Keratinocyte (primary cell): Measurements from ENCODE around the gene BMF. TPM values are rescaled to one million over a fixed set of nuclear protein-coding genes. Genes with fewer than 3 reads are reported as not detected.

Source experiments
- DNase-seq: peaks from one replicate; pipeline ENCODE4 v3.0.0-alpha.2; 2011; ENCODE audit warnings: low read depth, missing footprints, low spot score
- FAIRE-seq: peaks from 2 replicates; lab custom pipeline; 2011; peaks lifted over from hg19 to GRCh38; lab: Jason Lieb, UNC
- H2AFZ ChIP-seq: 2 replicates; pipeline ENCODE4 v1.6.0; 2012; ENCODE audit warnings: low read length, control low read depth, inconsistent platforms; ENCODE audit not compliant: control insufficient read depth
- H3K27ac ChIP-seq: 2 replicates; pipeline ENCODE4 v1.5.1; 2011; ENCODE audit warnings: low read length; ENCODE audit not compliant: control insufficient read depth, insufficient read depth
- H3K27me3 ChIP-seq: 3 replicates; pipeline ENCODE4 v1.6.0; 2011; ENCODE audit warnings: low read length; ENCODE audit not compliant: control insufficient read depth, insufficient read depth; ENCODE audit errors: extremely low read depth
- H3K36me3 ChIP-seq, 2 experiments: 2 replicates in 1 of 2; 3 replicates in 1 of 2; pipeline ENCODE4 v1.5.1; 2011; ENCODE audit warnings: low read length in 2 of 2, mild to moderate bottlenecking in 1 of 2; ENCODE audit not compliant: control insufficient read depth in 2 of 2, insufficient read depth in 2 of 2; ENCODE audit errors: extremely low read depth in 1 of 2
- H3K4me1 ChIP-seq: 3 replicates; pipeline ENCODE4 v1.5.1; 2011; ENCODE audit warnings: low read length; ENCODE audit not compliant: control insufficient read depth, insufficient read depth; ENCODE audit errors: extremely low read depth
- H3K4me2 ChIP-seq: 3 replicates; pipeline ENCODE4 v1.6.0; 2011; ENCODE audit warnings: low read depth, low read length; ENCODE audit not compliant: control insufficient read depth, insufficient read depth; ENCODE audit errors: extremely low read depth
- H3K4me3 ChIP-seq, 3 experiments: fragments of 200-600 bp in 1 of 3; sonication (generic) in 1 of 3; 2 replicates in 2 of 3; 3 replicates in 1 of 3; pipeline ENCODE4 v1.5.1; 2011 to 2016; ENCODE audit warnings: low read length in 3 of 3, mild to moderate bottlenecking in 3 of 3, control low read depth in 2 of 3, inconsistent platforms in 1 of 3, low read depth in 1 of 3, mixed read lengths in 1 of 3, mixed run types in 1 of 3, moderate library complexity in 1 of 3; ENCODE audit not compliant: control insufficient read depth in 2 of 3, insufficient read depth in 2 of 3; ENCODE audit errors: extremely low read depth in 1 of 3
- H3K79me2 ChIP-seq: 2 replicates; pipeline ENCODE4 v1.6.0; 2012; ENCODE audit warnings: low read length; ENCODE audit not compliant: control insufficient read depth, insufficient read depth
- H3K9ac ChIP-seq: 3 replicates; pipeline ENCODE4 v1.6.0; 2011; ENCODE audit warnings: low read length; ENCODE audit not compliant: control insufficient read depth, insufficient read depth; ENCODE audit errors: extremely low read depth
- H3K9me1 ChIP-seq: 3 replicates; pipeline ENCODE4 v1.6.0; 2011; ENCODE audit warnings: low read length; ENCODE audit not compliant: control insufficient read depth, insufficient read depth; ENCODE audit errors: extremely low read depth
- H3K9me3 ChIP-seq: 2 replicates; pipeline ENCODE4 v1.5.1; 2012; ENCODE audit warnings: low read depth, low read length; ENCODE audit not compliant: control insufficient read depth
- H4K20me1 ChIP-seq: 3 replicates; pipeline ENCODE4 v1.6.0; 2011; ENCODE audit warnings: low read length; ENCODE audit not compliant: control insufficient read depth, insufficient read depth; ENCODE audit errors: extremely low read depth
- EZH2 ChIP-seq: IDR thresholded peaks from one replicate; pipeline ENCODE4 v1.6.1; 2012; ENCODE audit warnings: inconsistent platforms, mild to moderate bottlenecking, low read length, moderate library complexity
- dilution Hi-C: fragments of 300-500 bp; cut with MboI; formaldehyde crosslinking; loops from one replicate; pipeline ENCODE4 v1.7.0; 2020; ENCODE audit warnings: low sequenced_read_pairs; ENCODE audit not compliant: extremely low pct_ligation_motif_present
- polyA plus RNA-seq, 5 experiments: library from polyadenylated mRNA; depleted of rRNA in 3 of 5; stranded (reverse) in 3 of 5; stranded (forward) in 1 of 5; unstranded in 1 of 5; fragments of >200 nt; gene quantifications; 1 replicate in 1 of 5; 2 replicates in 3 of 5; 3 replicates in 1 of 5; pipeline versions ENCODE4 v1.2.1 to v1.2.3, GENCODE V29; 2011 to 2012; ENCODE audit warnings: missing spikeins in 2 of 5, low read depth in 1 of 5, low replicate concordance in 1 of 5
- TF ChIP-seq, protein P1 (sequence below), 3 experiments: IDR thresholded peaks in 1 of 3; conservative IDR thresholded peaks in 1 of 3; optimal IDR thresholded peaks in 1 of 3; 2 replicates in 2 of 3; 3 replicates in 1 of 3; pipeline versions ENCODE3 to v1.5.1; 2011; ENCODE audit warnings: low read length in 3 of 3, mild to moderate bottlenecking in 3 of 3, moderate library complexity in 2 of 3, control low read depth in 1 of 3, inconsistent platforms in 1 of 3; ENCODE audit not compliant: insufficient read depth in 2 of 3; ENCODE audit errors: extremely low read depth in 1 of 3

The BMF gene
- polyA plus RNA-seq, 1 donor (not counting 4 experiments of a cell fraction or from before 2014, with no cell fraction given): 0.13 TPM

DNA sequence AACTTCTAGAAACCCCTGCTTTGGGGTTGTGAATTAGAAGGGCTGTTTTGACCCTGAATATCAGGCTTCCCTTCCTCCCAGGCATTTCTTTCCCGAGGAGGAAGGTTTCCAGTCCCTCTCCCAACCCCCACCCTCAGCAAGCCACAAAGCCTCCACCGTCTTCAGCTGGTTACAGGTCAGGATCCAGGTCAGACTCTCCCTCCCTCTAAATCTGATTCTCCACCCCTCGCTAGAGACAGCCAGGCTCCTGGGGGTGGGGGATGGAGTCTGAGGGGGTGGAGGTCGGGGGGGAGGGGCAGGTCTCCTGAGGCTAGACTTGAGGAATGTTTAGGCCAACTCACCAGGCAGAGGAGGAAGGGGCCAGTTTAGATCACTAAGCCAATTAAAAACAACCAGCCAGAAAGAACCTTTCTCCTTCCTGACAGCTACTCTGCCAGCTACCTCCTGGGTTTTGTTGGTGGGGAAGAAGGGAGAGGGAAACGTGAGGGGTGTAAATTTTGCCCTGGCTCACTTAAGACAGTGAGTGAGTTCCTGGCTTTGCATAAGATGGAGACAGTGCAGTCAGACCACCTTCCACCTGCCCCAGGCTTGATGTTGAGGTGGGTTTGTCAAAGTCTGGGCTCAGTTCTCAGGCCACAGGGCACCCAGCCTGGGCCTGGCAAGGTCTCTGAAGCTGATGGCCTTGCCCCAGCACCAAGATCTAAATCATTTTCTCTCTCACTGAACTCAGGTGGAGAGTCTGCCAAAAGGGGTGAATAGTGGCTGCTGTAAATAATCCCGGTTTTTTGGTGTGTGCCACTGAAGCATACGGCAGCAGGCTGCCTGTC, 19.5 kb downstream of the BMF start:
- Histone ChIP-seq H3K27ac (no peak overlapping the region), H3K9ac (no peak overlapping the region), H3K4me1 (peaks cover 19% of the 10 kb centered on the region), H3K9me1 (no peaks in the 10 kb centered on the region), H4K20me1 (no peaks in the 10 kb centered on the region), H3K79me2 (no peaks in the 10 kb centered on the region), H2AFZ (no peak overlapping the region), H3K27me3 (peaks cover 2% of the 10 kb centered on the region), H3K36me3 (no peaks in the 10 kb centered on the region), H3K4me3 (no peak overlapping the region), H3K9me3 (no peaks in the 10 kb centered on the region), H3K4me2 (no peak overlapping the region)
- DNase-seq (no peak), FAIRE-seq (no peak)
- dilution Hi-C loops: no loop called here
- no peak for TF ChIP-seq EZH2

DNA sequence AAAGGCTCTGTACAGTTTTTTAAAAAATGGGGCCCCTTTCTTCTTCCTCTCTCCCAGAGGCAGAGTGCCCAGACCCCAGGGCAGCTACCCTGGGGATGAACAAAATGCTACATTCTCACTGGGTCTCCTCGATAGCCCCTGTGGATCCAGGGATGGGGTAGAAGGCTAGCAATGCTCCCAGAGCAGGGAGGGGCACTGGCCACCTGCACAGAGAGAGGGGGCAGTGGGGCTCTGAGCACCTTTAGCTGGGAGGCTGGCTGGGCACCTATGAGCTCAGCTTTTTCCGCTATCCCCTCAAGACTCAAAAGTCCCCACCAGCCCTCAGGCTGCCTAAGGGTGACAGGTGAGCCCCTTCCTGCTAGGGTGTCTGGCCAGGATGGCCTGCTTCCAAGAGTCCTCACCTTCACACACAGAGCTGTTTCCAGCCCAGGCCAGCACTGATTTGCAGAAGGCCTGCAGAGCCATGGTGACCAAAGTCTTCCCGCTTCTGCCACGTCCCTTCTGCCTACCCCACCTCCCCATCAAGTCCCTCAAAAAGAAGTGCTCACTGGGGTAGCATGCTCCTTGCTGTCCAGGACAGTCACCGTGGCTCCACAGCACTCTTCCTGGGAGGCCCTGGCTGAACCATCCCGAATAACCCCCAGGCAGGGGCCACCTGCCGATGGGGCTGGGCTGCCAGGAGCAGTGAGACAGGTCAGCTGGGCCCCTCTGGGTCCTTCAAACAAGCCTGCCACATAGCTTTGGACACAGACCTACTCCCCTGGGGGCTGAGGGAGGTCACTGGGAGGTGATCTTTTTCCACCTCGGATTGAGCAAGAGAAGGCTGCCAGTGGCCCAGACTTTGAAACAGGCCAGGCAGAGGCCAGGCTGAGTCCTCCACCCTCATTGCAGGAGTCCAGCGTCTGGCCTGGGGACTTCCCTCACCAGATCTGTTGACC, 20.4 kb downstream of the BMF start:
- H2AFZ ChIP-seq: no peak overlapping the region
- H3K9ac ChIP-seq: no peak overlapping the region
- no peaks in the 10 kb centered on the region for H3K36me3 ChIP-seq
- H3K4me1 ChIP-seq: peaks cover 17% of the 10 kb centered on the region
- H3K9me1 ChIP-seq: no peaks in the 10 kb centered on the region
- H3K4me2 ChIP-seq: no peak overlapping the region
- no peak for DNase-seq
- no peak overlapping the region for H3K4me3 ChIP-seq
- H3K9me3 ChIP-seq: no peaks in the 10 kb centered on the region
- no peak for TF ChIP-seq EZH2
- TF ChIP-seq, protein P1, sequence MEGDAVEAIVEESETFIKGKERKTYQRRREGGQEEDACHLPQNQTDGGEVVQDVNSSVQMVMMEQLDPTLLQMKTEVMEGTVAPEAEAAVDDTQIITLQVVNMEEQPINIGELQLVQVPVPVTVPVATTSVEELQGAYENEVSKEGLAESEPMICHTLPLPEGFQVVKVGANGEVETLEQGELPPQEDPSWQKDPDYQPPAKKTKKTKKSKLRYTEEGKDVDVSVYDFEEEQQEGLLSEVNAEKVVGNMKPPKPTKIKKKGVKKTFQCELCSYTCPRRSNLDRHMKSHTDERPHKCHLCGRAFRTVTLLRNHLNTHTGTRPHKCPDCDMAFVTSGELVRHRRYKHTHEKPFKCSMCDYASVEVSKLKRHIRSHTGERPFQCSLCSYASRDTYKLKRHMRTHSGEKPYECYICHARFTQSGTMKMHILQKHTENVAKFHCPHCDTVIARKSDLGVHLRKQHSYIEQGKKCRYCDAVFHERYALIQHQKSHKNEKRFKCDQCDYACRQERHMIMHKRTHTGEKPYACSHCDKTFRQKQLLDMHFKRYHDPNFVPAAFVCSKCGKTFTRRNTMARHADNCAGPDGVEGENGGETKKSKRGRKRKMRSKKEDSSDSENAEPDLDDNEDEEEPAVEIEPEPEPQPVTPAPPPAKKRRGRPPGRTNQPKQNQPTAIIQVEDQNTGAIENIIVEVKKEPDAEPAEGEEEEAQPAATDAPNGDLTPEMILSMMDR (optimal IDR thresholded peaks at IDR 0.05 in 1 of 3, IDR thresholded peaks at IDR 0.05 in 1 of 3, conservative IDR thresholded peaks at IDR 0.05 in 1 of 3; ENCODE audit: extremely low read depth in 1 of 3, insufficient read depth in 2 of 3, low read length in 3 of 3): no peak
- H3K27me3 ChIP-seq: peaks cover 10% of the 10 kb centered on the region
- no peak for FAIRE-seq
- no peaks in the 10 kb centered on the region for H4K20me1 ChIP-seq
- H3K27ac ChIP-seq: no peak overlapping the region
- H3K79me2 ChIP-seq: no peaks in the 10 kb centered on the region
- dilution Hi-C loops: no loop called here
